Measurements from ENCODE around the gene MARK2. TPM values are rescaled to one million over a fixed set of nuclear protein-coding genes. Genes with fewer than 3 reads are reported as not detected.

Gene MARK2
- total RNA-seq, 1 donor from 2014 or later = 31.8 TPM

DNA sequence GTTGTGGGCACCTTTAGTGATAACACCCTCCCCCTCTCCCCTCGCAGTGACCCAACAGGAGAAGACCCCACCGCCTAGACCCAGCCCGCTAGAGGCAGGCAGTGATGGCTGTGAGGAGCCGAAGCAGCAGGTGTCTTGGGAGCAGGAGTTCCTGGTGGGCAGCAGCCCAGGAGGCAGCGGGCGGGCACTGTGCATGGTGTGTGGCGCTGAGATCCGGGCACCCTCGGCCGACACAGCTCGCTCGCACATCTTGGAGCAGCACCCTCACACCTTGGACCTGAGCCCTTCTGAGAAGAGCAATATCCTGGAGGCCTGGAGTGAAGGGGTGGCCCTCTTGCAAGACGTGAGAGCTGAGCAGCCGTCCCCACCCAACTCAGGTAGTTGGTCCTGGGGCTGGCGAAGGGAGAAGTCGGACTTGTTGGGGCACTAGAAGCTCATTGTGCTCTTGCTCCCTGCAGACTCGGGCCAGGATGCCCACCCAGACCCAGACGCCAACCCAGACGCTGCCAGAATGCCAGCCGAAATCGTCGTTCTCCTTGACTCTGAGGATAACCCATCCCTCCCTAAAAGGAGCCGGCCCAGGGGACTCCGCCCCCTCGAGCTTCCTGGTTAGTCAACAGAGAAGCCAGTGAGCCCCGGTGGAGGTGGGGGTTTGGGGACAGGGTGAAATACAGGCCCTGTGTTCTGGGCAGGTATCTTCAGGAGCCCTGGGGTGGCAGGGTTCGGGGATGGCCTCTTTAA lies 21.0 kb upstream of the MARK2 start:
- peaks cover 35% of the 10 kb centered on the region for H3K36me3 Mint-ChIP-seq (ENCODE audit: unreplicated experiment)
- TF ChIP-seq CTCF (IDR thresholded peaks at IDR 0.05) = no peak
- no peaks in the 10 kb centered on the region for H3K27me3 Mint-ChIP-seq (ENCODE audit: unreplicated experiment)
- H3K9me3 Mint-ChIP-seq (ENCODE audit: unreplicated experiment) = no peaks in the 10 kb centered on the region
- DNase-seq (ENCODE audit: extremely low spot score, unreplicated experiment) = no peak
- no peak overlapping the region for H3K4me3 Mint-ChIP-seq (ENCODE audit: unreplicated experiment)
- peaks cover 19% of the 10 kb centered on the region for H3K4me1 Mint-ChIP-seq (ENCODE audit: unreplicated experiment)
- H3K27ac Mint-ChIP-seq (ENCODE audit: unreplicated experiment) = no peak overlapping the region

DNA sequence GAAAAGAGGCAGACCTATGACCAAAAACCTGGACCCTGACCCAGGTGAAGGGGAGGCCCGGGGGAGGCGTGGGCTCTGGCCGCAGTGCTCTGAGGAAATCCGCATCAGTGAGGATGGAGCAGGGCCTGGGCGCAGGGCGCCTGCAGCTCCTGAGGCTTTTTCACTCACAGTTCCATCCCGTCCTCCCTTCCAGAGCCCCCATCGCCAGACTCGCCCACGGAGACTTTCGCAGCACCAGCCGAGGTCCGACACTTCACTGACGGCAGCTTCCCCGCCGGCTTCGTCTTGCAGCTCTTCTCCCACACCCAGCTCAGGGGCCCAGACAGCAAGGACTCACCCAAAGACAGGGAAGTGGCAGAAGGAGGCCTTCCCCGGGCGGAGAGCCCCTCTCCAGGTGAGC lies 20.3 kb upstream of the MARK2 start:
- peaks cover 40% of the 10 kb centered on the region for H3K36me3 Mint-ChIP-seq (ENCODE audit: unreplicated experiment)
- TF ChIP-seq CTCF (IDR thresholded peaks at IDR 0.05) = no peak
- H3K4me3 Mint-ChIP-seq (ENCODE audit: unreplicated experiment) = no peak overlapping the region
- no peaks in the 10 kb centered on the region for H3K27me3 Mint-ChIP-seq (ENCODE audit: unreplicated experiment)
- H3K4me1 Mint-ChIP-seq (ENCODE audit: unreplicated experiment) = peaks cover 19% of the 10 kb centered on the region
- no peak for DNase-seq (ENCODE audit: extremely low spot score, unreplicated experiment)
- H3K27ac Mint-ChIP-seq (ENCODE audit: unreplicated experiment) = no peak overlapping the region
- H3K9me3 Mint-ChIP-seq (ENCODE audit: unreplicated experiment) = no peaks in the 10 kb centered on the region

DNA sequence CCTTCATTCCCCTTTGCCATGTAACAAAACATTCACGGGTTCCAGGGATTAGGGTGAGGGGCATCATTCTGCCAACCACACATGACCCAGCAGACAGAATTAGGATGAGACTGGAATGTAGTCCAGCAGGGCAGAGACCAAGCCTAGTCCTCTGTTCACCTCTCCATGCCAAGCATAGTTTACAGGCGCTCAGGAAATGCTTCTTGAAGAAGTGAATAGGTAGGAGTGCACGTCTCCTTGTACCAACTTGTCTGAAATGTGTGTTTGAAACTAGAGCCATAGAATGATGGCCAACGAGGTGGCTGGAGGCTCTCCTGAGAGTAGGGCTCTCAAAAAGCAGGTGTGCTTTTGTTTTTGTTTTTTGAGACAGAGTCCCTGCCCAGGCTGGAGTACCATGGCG lies 17.5 kb upstream of the MARK2 start:
- no peak for DNase-seq (ENCODE audit: extremely low spot score, unreplicated experiment)
- H3K36me3 Mint-ChIP-seq (ENCODE audit: unreplicated experiment) = peaks cover 46% of the 10 kb centered on the region
- H3K4me3 Mint-ChIP-seq (ENCODE audit: unreplicated experiment) = no peak overlapping the region
- H3K9me3 Mint-ChIP-seq (ENCODE audit: unreplicated experiment) = no peaks in the 10 kb centered on the region
- H3K27me3 Mint-ChIP-seq (ENCODE audit: unreplicated experiment) = no peaks in the 10 kb centered on the region
- TF ChIP-seq CTCF (IDR thresholded peaks at IDR 0.05) = no peak
- H3K27ac Mint-ChIP-seq (ENCODE audit: unreplicated experiment) = no peak overlapping the region
- no peaks in the 10 kb centered on the region for H3K4me1 Mint-ChIP-seq (ENCODE audit: unreplicated experiment)

GRCh38 chr11:63826471-63827190 lies 12.3 kb upstream of the MARK2 start:
- TF ChIP-seq CTCF (IDR thresholded peaks at IDR 0.05) = no peak
- no peak overlapping the region for H3K4me3 Mint-ChIP-seq (ENCODE audit: unreplicated experiment)
- DNase-seq (ENCODE audit: extremely low spot score, unreplicated experiment) = no peak
- H3K27ac Mint-ChIP-seq (ENCODE audit: unreplicated experiment) = no peak overlapping the region
- no peaks in the 10 kb centered on the region for H3K4me1 Mint-ChIP-seq (ENCODE audit: unreplicated experiment)
- H3K36me3 Mint-ChIP-seq (ENCODE audit: unreplicated experiment) = peaks cover 29% of the 10 kb centered on the region
- no peaks in the 10 kb centered on the region for H3K9me3 Mint-ChIP-seq (ENCODE audit: unreplicated experiment)
- H3K27me3 Mint-ChIP-seq (ENCODE audit: unreplicated experiment) = no peaks in the 10 kb centered on the region

DNA sequence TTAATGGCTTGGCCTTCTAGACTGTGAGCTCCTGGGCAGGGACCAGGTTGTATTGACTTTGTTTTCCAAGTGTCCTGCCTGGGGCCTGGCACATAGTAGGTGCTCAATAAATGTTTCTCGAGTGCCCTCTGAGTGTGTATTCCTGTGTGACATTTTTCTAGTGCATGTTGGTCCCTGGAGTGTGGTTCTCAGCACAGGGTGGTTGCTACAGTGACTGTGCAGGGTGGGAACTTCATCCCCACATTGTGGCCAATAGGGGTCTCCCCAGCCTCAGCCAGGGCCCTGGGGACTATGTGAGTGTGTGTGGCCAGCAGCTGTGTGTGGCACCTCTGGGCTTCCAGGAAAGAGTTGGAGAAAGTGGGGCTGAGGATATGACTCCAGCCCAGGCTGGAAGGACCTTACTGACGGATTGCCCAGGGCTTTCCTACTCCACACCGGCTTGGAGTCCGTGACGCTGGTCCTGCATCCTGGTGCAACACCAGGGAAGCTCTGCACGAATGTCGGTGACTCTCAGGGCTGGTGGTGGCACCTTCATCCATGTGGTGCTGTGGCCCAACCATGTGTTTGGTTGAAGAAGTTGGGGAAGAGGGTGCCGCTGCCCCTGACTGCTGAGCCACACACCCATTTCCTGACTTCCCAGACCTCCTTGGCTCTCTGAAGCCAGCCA lies 9.0 kb upstream of the MARK2 start:
- H3K4me1 Mint-ChIP-seq (ENCODE audit: unreplicated experiment) = no peaks in the 10 kb centered on the region
- H3K36me3 Mint-ChIP-seq (ENCODE audit: unreplicated experiment) = peaks cover 9% of the 10 kb centered on the region
- no peaks in the 10 kb centered on the region for H3K9me3 Mint-ChIP-seq (ENCODE audit: unreplicated experiment)
- H3K4me3 Mint-ChIP-seq (ENCODE audit: unreplicated experiment) = no peak overlapping the region
- no peaks in the 10 kb centered on the region for H3K27me3 Mint-ChIP-seq (ENCODE audit: unreplicated experiment)
- peak overlapping the region; percentile 17 for H3K27ac Mint-ChIP-seq (ENCODE audit: unreplicated experiment)
- TF ChIP-seq CTCF (IDR thresholded peaks at IDR 0.05) = peak; percentile 39
- DNase-seq (ENCODE audit: extremely low spot score, unreplicated experiment) = no peak

Measured in osteocyte (in vitro differentiated cells).